Gastroesophageal sphincter (tissue), 4 donors: ENCODE results near the gene CCDC188. TPM values are rescaled to one million over a fixed set of nuclear protein-coding genes. Genes with fewer than 3 reads are reported as not detected.

Experiments
- ATAC-seq: fragments of 150-250 bp; one replicate; pipeline ENCODE4 v1.9.1; 2016; ENCODE audit warnings: mild to moderate bottlenecking, moderate library complexity
- H3K27ac ChIP-seq, 4 donors: fragments of 200-600 bp; sonication (generic) in 3 of 4; 1 replicate in 3 of 4; 2 replicates in 1 of 4; pipeline ENCODE4 v1.5.1; 2016 to 2019
- H3K27me3 ChIP-seq: fragments of 200-600 bp; sonication (generic); one replicate; pipeline ENCODE4 v1.5.1; 2019
- H3K36me3 ChIP-seq, 2 donors: fragments of 200-600 bp; sonication (generic); one replicate each; pipeline ENCODE4 v1.5.1; 2019; ENCODE audit warnings: control low read depth in 1 of 2
- H3K4me1 ChIP-seq, 3 donors: fragments of 200-600 bp; sonication (generic); 1 replicate in 2 of 3; 2 replicates in 1 of 3; pipeline ENCODE4 v1.5.1; 2016 to 2019; ENCODE audit warnings: control low read depth in 2 of 3
- H3K4me3 ChIP-seq, 2 donors: fragments of 200-600 bp; sonication (generic); one replicate each; pipeline ENCODE4 v1.5.1; 2019; ENCODE audit warnings: mild to moderate bottlenecking in 1 of 2, moderate library complexity in 1 of 2
- H3K9me3 ChIP-seq, 3 donors: fragments of 200-600 bp; sonication (generic); one replicate each; pipeline ENCODE4 v1.5.1; 2017 to 2019; ENCODE audit warnings: control low read depth in 2 of 3
- EP300 ChIP-seq: sonication (generic); formaldehyde crosslinking; IDR thresholded peaks from one replicate; pipeline ENCODE4 v1.6.1; 2017; ENCODE audit warnings: antibody characterized with exemption, mild to moderate bottlenecking
- POLR2A ChIP-seq, 2 donors: fragments of 450-650 bp; IDR thresholded peaks; one replicate each; pipeline ENCODE4 v1.6.1; 2017; ENCODE audit warnings: antibody characterized with exemption in 2 of 2, mild to moderate bottlenecking in 2 of 2, moderate library complexity in 1 of 2
- POLR2AphosphoS5 ChIP-seq: sonication (generic); formaldehyde crosslinking; IDR thresholded peaks from one replicate; pipeline ENCODE4 v1.6.1; 2017; ENCODE audit warnings: antibody characterized with exemption
- WGBS, 2 donors: methylation state at CpG; one replicate each; pipeline ENCODE4 v1.1.5; 2018; ENCODE audit warnings: low coverage in 1 of 2; 5-methylcytosine and 5-hydroxymethylcytosine counted together
- total RNA-seq, 4 donors: library from RNA; depleted of rRNA; stranded (reverse); fragments of >200 nt; gene quantifications; one replicate each; pipeline ENCODE4 v1.1.0, GENCODE V29; 2016
- TF ChIP-seq, protein P1 (sequence below), 4 experiments: fragments of 200-600 bp in 2 of 4; fragments of 450-650 bp in 2 of 4; sonication (generic) in 1 of 4; IDR thresholded peaks; one replicate each; pipeline ENCODE4 v1.5.1; 2017 to 2019; ENCODE audit warnings: antibody characterized with exemption in 4 of 4, mild to moderate bottlenecking in 2 of 4, moderate library complexity in 2 of 4

Gene CCDC188
- total RNA-seq, 4 donors from 2014 or later: not detected

DNA sequence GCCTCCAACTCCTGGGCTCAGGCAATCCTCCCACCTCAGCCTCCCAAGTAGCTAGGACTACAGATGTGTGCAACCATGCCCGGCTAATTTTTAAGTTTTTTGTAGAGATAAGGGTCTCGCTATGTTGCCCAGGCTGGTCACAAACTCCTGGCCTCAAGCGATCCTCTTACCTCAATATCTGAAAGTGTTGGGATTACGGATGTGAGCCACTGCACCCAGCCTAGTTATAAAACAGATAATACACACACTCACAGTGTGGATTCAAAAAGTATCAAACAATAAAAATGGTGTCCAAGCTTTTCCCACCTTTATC lies 377 bp upstream of the CCDC188 start:
- TF ChIP-seq POLR2AphosphoS5: no peak
- TF ChIP-seq, protein P1, sequence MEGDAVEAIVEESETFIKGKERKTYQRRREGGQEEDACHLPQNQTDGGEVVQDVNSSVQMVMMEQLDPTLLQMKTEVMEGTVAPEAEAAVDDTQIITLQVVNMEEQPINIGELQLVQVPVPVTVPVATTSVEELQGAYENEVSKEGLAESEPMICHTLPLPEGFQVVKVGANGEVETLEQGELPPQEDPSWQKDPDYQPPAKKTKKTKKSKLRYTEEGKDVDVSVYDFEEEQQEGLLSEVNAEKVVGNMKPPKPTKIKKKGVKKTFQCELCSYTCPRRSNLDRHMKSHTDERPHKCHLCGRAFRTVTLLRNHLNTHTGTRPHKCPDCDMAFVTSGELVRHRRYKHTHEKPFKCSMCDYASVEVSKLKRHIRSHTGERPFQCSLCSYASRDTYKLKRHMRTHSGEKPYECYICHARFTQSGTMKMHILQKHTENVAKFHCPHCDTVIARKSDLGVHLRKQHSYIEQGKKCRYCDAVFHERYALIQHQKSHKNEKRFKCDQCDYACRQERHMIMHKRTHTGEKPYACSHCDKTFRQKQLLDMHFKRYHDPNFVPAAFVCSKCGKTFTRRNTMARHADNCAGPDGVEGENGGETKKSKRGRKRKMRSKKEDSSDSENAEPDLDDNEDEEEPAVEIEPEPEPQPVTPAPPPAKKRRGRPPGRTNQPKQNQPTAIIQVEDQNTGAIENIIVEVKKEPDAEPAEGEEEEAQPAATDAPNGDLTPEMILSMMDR (IDR thresholded peaks at IDR 0.05): no peak
- no peak for TF ChIP-seq POLR2A (IDR thresholded peaks at IDR 0.05)
- TF ChIP-seq EP300: no peak
- Histone ChIP-seq H3K27ac (no peak overlapping the region), H3K9me3 (no peaks in the 10 kb centered on the region), H3K4me1 (no peaks in the 10 kb centered on the region), H3K27me3 (peaks cover 24% of the 10 kb centered on the region), H3K4me3 (no peak overlapping the region), H3K36me3 (peaks cover 0 to 10% of the 10 kb centered on the region in 2 donors)
- ATAC-seq: no peak
- WGBS, 2 donors: 92 to 100% methylated on average over 2 to 4 of the region's 4 CpGs

DNA sequence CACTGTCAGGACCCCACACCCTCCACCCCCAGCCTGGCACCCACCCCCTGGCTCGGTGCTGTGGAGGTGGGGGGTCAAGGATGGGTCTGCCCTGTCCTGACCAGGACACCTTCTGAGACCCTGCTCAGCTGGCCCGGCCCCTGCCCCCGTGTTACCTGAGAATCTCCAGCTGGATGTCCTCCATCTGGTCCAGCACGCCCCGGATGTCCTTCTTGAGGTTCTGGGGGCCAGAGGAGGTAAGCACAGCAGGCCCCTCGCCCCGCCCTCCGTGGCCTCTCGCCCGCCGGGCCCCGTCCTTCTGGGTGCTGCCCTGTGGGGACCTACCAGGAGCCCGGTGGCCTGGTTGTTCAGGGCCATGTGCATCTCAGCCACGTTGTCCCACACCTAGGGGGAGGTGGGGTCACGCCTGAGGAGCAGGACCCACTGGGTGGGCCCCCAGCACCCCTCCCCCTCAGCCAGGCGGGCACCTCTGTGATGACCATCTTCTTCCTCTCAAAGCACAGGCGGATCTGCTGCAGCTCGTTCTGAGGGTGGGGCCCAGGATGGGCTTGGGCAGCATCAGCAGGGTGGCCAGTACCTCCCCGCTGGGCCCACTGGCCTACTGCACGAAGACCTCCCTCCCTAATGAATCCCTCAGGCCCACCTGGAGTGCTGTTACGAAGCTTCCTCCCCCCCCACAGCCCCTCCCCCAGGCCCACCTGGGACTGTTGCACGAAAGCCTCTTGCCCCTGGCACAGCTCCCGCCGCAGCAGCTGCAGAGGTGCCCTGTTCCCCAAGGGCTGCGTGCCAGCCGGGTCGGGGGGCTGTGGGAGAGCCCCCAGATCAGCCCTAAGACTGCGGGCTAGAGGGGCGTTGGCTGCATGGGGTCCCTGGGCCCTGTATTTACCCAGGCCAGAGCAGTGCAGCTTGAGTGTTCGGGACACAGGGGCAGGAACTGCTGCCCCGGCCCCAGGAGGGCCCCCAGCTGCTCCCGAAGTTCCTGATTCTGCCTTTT lies 1.3 kb downstream of the CCDC188 start:
- no peak overlapping the region for H3K4me3 ChIP-seq
- no peaks in the 10 kb centered on the region for H3K4me1 ChIP-seq
- H3K36me3 ChIP-seq: peaks cover 0 to 20% of the 10 kb centered on the region in 2 donors
- H3K27ac ChIP-seq: no peak overlapping the region
- H3K9me3 ChIP-seq: no peaks in the 10 kb centered on the region
- ATAC-seq: no peak
- WGBS, 2 donors: 80 to 90% methylated on average over 2 of the region's 32 CpGs
- H3K27me3 ChIP-seq: peaks cover 7% of the 10 kb centered on the region
- TF ChIP-seq POLR2A (IDR thresholded peaks at IDR 0.05) (no peak), EP300 (no peak), POLR2AphosphoS5 (no peak)
- TF ChIP-seq, protein P1 (IDR thresholded peaks at IDR 0.05): no peak

GRCh38 chr22:20148414-20148813 lies 2.4 kb downstream of the CCDC188 start:
- no peak overlapping the region for H3K27ac ChIP-seq
- no peak for ATAC-seq
- H3K4me3 ChIP-seq: no peak overlapping the region
- 90% methylated on average over 2 of the region's 18 CpGs; no CpG with 5 or more reads in 1 of the 2 donors for WGBS, 2 donors
- no peaks in the 10 kb centered on the region for H3K9me3 ChIP-seq
- H3K4me1 ChIP-seq: no peaks in the 10 kb centered on the region
- H3K27me3 ChIP-seq: no peaks in the 10 kb centered on the region
- TF ChIP-seq POLR2AphosphoS5 (no peak), EP300 (no peak), POLR2A (IDR thresholded peaks at IDR 0.05) (no peak)
- TF ChIP-seq, protein P1 (IDR thresholded peaks at IDR 0.05): no peak
- peaks cover 0 to 31% of the 10 kb centered on the region in 2 donors for H3K36me3 ChIP-seq

DNA sequence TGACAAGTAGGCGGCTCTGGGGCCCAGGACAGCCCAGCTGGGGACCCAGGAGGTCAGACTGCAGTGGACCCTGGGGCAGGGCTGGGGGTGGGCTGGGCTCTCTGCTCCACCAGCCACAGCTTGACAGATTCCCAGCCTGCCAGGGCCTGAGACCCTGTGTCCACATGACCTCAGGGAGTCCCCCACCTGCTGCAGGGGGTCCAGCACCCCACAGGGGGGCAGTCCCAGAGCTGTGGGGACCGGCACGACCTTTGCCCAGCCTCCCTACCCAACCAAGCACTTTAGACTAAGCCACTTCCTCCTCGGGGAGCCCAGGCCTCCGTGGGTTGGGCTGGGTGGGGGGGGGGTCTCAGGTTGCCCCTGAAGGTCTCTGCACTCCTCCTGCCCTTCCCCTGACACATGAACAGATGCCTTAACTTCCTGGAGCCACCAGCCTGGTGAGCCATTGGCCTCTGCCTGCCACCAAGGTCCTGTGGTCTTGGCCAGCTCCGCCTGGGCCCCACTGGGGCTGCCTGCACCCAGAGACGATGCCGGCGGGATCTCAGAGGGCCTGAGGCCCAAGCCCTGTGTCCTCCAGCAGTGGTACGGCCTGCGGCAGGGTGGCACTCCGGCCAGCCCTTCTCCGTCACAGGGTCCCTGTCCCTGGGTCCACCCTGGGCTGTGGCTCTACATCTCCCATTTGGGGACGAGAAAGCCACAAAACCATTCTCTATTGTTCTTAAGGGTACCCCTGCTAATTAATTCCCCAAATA lies 3.4 kb downstream of the CCDC188 start:
- no peak for TF ChIP-seq EP300
- TF ChIP-seq, protein P1 (IDR thresholded peaks at IDR 0.05): no peak
- TF ChIP-seq POLR2AphosphoS5: no peak
- TF ChIP-seq POLR2A (IDR thresholded peaks at IDR 0.05): no peak
- H3K9me3 ChIP-seq: no peaks in the 10 kb centered on the region
- no CpG with 5 or more reads among the region's 14 CpGs for WGBS, 2 donors
- no peaks in the 10 kb centered on the region for H3K4me1 ChIP-seq
- ATAC-seq: no peak
- H3K27me3 ChIP-seq: no peaks in the 10 kb centered on the region
- no peak overlapping the region for H3K4me3 ChIP-seq
- no peak overlapping the region for H3K27ac ChIP-seq
- H3K36me3 ChIP-seq: peaks cover 0 to 41% of the 10 kb centered on the region in 2 donors
